Upper lobe of right lung (tissue), 1 donor: Measurements from ENCODE around the gene PWWP2B. TPM values are rescaled to one million over a fixed set of nuclear protein-coding genes. Genes with fewer than 3 reads are reported as not detected.
"Not testable (repeated sequence)": the region's sequence is repeated elsewhere in the genome, so short reads cannot be mapped to it uniquely, and the experiment has no call there.

Experiments used
- ATAC-seq: fragments of 200-7000 bp; cut with Tn5 transposase; one replicate; pipeline ENCODE4 v1.9.1; 2020; ENCODE audit warnings: mild to moderate bottlenecking, moderate library complexity
- DNase-seq: peaks from one replicate; pipeline ENCODE4 v3.0.0-alpha.2; 2020
- H3K27ac ChIP-seq: fragments of 200-600 bp; one replicate; pipeline ENCODE4 v1.8.0; 2022
- H3K27me3 ChIP-seq: fragments of 200-600 bp; one replicate; pipeline ENCODE4 v1.8.0; 2022; ENCODE audit warnings: mild to moderate bottlenecking
- H3K36me3 ChIP-seq: fragments of 200-600 bp; one replicate; pipeline ENCODE4 v1.8.0; 2022
- H3K4me1 ChIP-seq: fragments of 200-600 bp; one replicate; pipeline ENCODE4 v1.8.0; 2022
- H3K4me3 ChIP-seq: fragments of 200-600 bp; one replicate; pipeline ENCODE4 v1.8.0; 2022; ENCODE audit warnings: mild to moderate bottlenecking
- H3K9me3 ChIP-seq: fragments of 200-600 bp; one replicate; pipeline ENCODE4 v1.8.0; 2022
- CTCF ChIP-seq: fragments of 200-600 bp; IDR thresholded peaks from one replicate; pipeline ENCODE4 v1.8.0; 2022; ENCODE audit warnings: antibody characterized with exemption
- intact Hi-C: fragments of 100-400 bp; cut with DNase I; formaldehyde crosslinking; loops from one replicate; pipeline ENCODE4 v1.11.0; 2022
- total RNA-seq: library from RNA; stranded (reverse); fragmentation: NEBNext Ultra II Directional; extraction: Animal tissue kit (Norgen Biotek cat#: 25700); gene quantifications from one replicate; pipeline ENCODE4 v1.2.1, GENCODE V29; 2021
- donor health status: DM: no; HTN: yes; CAD: no; lungs with severe emphysema.

Gene PWWP2B
- total RNA-seq, 1 donor from 2014 or later, result 26.0 TPM

GRCh38 chr10:132350946-132351345 lies 46.1 kb upstream of the PWWP2B start:
- intact Hi-C loops, result loop anchor here (5.0 kb wide), 1 partner anchor 124 kb away; no protein-coding TSS in a partner anchor
- H3K4me1 ChIP-seq, result no peaks in the 10 kb centered on the region

GRCh38 chr10:132351611-132352010 lies 45.4 kb upstream of the PWWP2B start:
- H3K27ac ChIP-seq, result no peak overlapping the region
- TF ChIP-seq CTCF, result no peak
- no peaks in the 10 kb centered on the region for H3K9me3 ChIP-seq
- ATAC-seq (no peak), DNase-seq (peak; percentile 42)
- H3K36me3 ChIP-seq, result peaks cover 3% of the 10 kb centered on the region
- no peaks in the 10 kb centered on the region for H3K4me1 ChIP-seq
- intact Hi-C loops, result loop anchor here (5.0 kb wide), 1 partner anchor 124 kb away; no protein-coding TSS in a partner anchor
- H3K27me3 ChIP-seq, result no peaks in the 10 kb centered on the region
- no peak overlapping the region for H3K4me3 ChIP-seq

More at GRCh38 chr10:132350946-132351345, 46.1 kb upstream of the PWWP2B start:
- Histone ChIP-seq H3K36me3 (peaks cover 3% of the 10 kb centered on the region), H3K27ac (no peak overlapping the region), H3K27me3 (no peaks in the 10 kb centered on the region), H3K9me3 (no peaks in the 10 kb centered on the region), H3K4me3 (no peak overlapping the region)
- no peak for TF ChIP-seq CTCF
- DNase-seq (peak; percentile 64), ATAC-seq (no peak)

- not testable (repeated sequence) for H3K27me3 ChIP-seq, H3K4me1 ChIP-seq, H3K9me3 ChIP-seq, H3K27ac ChIP-seq, H3K36me3 ChIP-seq, H3K4me3 ChIP-seq
- DNase-seq, result peak; percentile 86
- intact Hi-C loops, result loop anchor here (5.0 kb wide), 1 partner anchor 125 kb away; no protein-coding TSS in a partner anchor
- TF ChIP-seq CTCF, result peak; percentile 75
- peak; percentile 83 for ATAC-seq
Observed at GRCh38 chr10:132352462-132353308, 44.3 kb upstream of the PWWP2B start.

- no peaks in the 10 kb centered on the region for H3K4me1 ChIP-seq
- no peak overlapping the region for H3K27ac ChIP-seq
- peaks cover 3% of the 10 kb centered on the region for H3K36me3 ChIP-seq
- no peaks in the 10 kb centered on the region for H3K9me3 ChIP-seq
- no peak overlapping the region for H3K4me3 ChIP-seq
- no peak for ATAC-seq
- peak; percentile 52 for DNase-seq
- no peaks in the 10 kb centered on the region for H3K27me3 ChIP-seq
- TF ChIP-seq CTCF, result no peak
- intact Hi-C loops, result loop anchor here (5.0 kb wide), 1 partner anchor 126 kb away; no protein-coding TSS in a partner anchor
Observed at GRCh38 chr10:132353456-132354355, 43.3 kb upstream of the PWWP2B start.

- DNase-seq (peak; percentile 60), ATAC-seq (no peak)
- Histone ChIP-seq H3K27me3 (no peaks in the 10 kb centered on the region), H3K27ac (no peak overlapping the region), H3K36me3 (peaks cover 3% of the 10 kb centered on the region), H3K4me3 (no peak overlapping the region), H3K4me1 (no peaks in the 10 kb centered on the region), H3K9me3 (no peaks in the 10 kb centered on the region)
- TF ChIP-seq CTCF, result no peak
- intact Hi-C loops, result loop anchor here (5.0 kb wide), 1 partner anchor 127 kb away; no protein-coding TSS in a partner anchor
Observed at GRCh38 chr10:132354356-132355094, 42.5 kb upstream of the PWWP2B start.
